ENCODE measurements around the gene HIBADH. TPM values are rescaled to one million over a fixed set of nuclear protein-coding genes. Genes with fewer than 3 reads are reported as not detected.

The HIBADH gene
- total RNA-seq, result 13.1 TPM

GRCh38 chr7:27662490-27663205 is at the start of gene HIBADH:
HIBADH (minus strand) TSS chr7:27662883; CDS start chr7:27662788, 95 bp downstream.

Other genes starting within 250 kb of the HIBADH start
- gene TAX1BP1, start 77.3 kb upstream of the HIBADH start, total RNA-seq, result 75.4 TPM

Data from parietal lobe (tissue), 1 donor.